GM18873 (cell line): ENCODE measurements around the gene TOGARAM1.
"Not testable (repeated sequence)": the region's sequence is repeated elsewhere in the genome, so short reads cannot be mapped to it uniquely, and the experiment has no call there.

Experiments used
- ATAC-seq: cut with Tn5 transposase; IDR thresholded peaks from one replicate; pipeline ENCODE4 v1.9.1; 2021; ENCODE audit warnings: mild to moderate bottlenecking, moderate library complexity, moderate number of reproducible peaks; ENCODE audit not compliant: unreplicated experiment, low FRiP score

TOGARAM1 gene

DNA sequence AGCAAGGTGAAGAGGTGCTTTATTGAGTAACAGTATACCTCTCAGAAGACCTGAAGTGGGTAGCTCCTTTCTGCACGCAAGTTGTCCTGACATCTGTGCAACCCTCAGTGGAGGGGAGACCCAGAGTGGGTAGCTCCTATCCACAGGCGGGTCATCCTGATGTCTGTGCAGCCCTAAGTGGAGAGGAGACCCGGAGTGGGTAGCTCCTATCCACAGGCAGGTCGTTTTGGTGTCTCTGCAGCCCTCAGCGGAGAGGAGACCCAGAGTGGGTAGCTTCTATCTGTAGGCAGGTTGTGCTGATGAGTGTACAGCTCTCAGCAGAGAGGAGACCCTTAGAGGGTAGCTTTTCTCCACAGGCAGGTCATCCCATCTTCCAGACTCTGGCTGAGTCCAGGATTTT lies 76.9 kb downstream of the TOGARAM1 start:
- no peak for ATAC-seq

DNA sequence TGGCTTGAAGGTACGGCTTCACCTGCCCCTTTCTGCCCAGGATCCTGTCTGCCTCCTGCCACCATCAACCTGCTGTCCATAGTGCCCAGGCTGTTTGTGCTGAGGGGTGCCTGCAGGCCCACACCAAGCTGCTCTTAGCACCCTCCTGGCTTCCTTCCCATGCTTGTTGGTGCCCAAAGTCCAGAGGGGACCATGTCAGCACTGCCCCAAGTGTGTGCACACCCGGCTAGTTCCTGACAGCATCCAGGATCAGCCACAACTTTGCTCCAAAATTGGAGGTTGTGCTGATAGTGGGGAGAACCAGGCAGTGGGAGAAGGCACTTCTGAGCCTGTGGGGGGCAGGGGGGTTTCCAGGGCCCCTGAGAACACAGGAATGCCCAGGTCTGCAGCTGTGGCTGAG lies 77.4 kb downstream of the TOGARAM1 start:
- no peak for ATAC-seq

GRCh38 chr14:45041641-45042040 lies 79.7 kb downstream of the TOGARAM1 start:
- ATAC-seq: no peak

DNA sequence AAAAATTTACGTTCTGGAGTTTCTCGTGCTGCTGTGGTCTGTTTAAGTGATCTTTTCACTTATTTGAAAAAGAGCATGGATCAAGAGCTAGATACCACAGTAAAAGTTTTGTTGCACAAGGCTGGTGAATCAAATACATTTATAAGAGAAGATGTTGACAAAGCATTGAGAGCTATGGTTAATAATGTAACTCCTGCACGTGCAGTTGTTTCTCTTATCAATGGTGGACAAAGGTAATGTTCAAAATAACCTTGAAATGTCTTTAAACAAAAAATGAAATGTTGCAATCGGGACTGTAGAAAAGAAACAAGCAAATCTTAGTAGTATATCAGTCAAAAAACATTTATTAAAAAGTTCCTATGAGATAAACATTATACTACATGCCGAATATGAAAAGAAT lies 82.6 kb downstream of the TOGARAM1 start:
- ATAC-seq: no peak

DNA sequence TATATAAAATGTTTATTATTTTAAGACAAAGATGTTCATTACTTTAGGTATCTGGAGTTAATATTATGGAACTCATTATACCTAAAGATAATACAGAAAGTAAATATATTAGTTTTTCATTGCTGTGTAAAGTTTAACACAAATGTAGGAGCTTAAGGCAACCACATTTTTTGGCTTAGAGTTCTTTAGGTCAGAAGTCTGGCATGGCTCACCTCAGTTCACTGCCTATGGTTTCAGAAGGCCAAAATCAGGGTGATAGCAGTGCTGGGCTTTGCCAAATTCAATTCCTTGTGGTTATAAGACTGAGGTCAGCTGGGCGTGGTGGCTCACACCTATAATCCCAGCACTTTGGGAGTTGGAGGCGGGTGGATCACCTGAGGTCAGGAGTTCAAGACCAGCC lies 86.4 kb downstream of the TOGARAM1 start:
- no peak for ATAC-seq

- ATAC-seq: no peak
These were observed 89.2 kb downstream of the TOGARAM1 start for GRCh38 chr14:45051180-45051579.

DNA sequence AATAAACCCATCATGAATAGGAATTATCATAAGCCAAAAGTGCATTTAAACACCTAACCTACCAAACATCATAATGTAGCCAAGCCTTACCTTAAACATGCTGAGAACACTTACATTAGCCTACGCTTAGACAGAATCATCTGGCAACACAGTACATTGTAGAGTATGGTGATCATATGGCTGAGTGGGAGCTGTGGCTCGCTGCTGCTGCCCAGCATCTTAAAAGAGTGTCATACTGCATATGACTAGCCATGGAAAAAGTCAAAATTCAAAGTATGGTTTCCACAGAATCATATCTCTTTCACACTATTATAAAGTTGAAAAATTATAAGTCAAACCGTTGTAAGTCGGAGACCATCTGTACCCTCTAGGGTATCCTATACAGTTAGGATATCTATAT lies 89.9 kb downstream of the TOGARAM1 start:
- ATAC-seq: no peak

GRCh38 chr14:45057349-45057748 lies 95.4 kb downstream of the TOGARAM1 start:
- no peak for ATAC-seq

DNA sequence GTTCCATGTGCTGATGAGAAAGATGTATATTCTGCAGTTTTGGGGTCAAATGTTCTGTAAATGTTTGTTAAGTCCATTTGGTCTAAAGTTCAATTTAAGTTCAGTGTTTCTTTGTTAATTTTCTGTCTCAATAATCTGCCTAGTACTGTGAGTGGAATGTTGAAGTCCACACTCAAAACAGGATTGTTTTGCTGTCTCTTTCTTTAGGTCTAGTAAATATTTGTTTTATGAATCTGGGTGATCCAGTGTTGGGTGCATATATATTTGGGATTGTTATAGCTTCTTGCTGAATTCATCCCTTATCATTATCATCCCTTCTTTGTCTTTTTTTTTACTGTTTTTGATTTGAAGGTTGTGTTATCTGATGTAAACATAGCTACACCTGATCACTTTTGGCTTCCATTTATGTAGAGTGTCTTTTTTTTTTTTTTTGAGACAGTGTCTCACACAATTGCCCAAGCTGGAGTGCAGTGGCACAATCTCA lies 95.9 kb downstream of the TOGARAM1 start:
- no peak for ATAC-seq

DNA sequence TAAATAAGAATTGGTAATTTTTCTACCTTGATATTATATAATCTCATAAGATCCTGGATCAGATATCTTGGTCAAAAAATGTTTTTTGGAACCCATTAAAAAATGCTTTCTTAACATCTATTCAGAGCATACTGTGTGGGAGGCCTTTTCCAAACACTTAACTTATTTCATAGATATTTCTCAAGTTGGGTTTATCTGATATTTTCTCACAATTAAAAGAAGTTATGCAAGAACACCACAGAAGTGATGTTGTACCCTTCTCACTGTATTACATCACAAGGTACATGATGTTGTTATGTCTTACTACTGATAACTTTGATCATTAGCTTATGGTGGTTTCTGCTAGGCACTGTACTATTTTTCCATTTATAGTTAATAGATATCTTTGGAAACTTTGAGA lies 98.6 kb downstream of the TOGARAM1 start:
- no peak for ATAC-seq

DNA sequence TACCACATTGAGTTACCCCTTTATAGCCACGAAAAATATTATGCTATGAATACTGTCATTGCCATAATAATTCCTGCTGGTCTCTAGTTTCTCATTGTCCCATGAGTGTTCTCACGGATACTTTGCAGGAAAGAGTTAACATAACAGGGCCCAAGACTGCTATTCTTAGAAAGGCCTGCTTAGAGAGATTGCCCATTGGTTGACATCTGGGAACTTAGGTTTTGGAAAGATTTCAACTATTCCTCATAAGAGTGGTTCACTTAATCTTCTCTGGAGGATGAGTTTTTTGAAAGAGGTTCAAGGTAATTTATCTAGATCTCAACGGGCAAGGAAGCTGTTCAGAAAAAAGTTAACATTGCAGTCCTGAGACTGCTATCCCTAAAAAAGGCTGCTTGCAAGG lies 103.5 kb downstream of the TOGARAM1 start:
- ATAC-seq: no peak

DNA sequence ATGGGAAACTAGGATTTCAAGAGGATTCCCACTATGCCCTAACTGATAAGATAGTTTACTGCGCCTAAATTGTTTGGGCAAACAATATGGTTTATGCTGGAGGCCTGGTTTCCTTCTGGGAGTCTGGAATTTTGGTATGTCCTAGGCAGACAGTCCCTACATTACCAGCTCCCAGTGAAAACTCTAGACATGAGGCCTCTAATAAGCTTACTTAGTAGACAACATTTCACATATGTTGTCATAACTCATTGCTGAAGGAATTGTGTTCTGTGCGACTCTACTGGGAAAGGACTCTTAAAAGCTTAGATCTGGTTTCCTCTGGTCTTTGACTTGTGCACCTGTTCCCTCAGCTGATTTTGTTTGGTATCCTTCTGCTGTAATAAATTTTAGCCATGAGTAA lies 104.0 kb downstream of the TOGARAM1 start:
- no peak for ATAC-seq

DNA sequence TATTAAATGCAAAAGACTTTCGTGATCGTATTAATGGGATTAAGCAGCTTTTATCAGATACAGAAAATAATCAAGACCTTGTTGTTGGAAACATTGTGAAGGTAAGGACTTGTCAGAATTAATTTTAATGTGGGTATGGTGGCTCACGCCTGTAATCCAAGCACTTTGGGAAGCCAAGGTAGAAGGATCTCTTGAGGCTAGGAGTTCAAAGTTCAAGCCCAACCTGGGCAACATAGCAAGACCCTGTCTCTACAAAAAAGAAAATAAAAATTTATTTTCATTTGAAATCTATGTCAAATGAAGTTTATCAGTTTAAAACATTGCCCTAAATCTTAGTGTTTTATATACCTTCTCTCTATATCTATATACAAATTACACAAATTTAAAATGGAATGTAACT lies 104.7 kb downstream of the TOGARAM1 start:
- ATAC-seq: no peak

DNA sequence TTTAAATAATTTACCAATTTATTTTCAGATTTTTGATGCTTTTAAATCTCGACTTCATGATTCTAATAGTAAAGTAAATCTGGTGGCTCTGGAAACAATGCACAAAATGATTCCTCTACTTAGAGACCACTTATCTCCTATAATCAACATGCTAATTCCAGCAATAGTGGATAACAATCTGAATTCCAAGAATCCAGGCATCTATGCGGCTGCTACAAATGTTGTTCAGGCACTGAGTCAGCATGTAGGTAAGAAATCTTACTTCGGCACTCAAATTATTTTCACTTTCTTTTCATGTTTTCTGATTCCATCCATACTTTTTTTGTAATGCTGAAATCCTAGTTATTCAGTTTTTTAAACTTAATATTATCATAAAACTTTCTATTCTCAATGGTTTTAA lies 106.4 kb downstream of the TOGARAM1 start:
- ATAC-seq: no peak

- ATAC-seq: no peak
These were observed 108.2 kb downstream of the TOGARAM1 start for GRCh38 chr14:45070215-45070614.

- ATAC-seq: no peak
These were observed 110.1 kb downstream of the TOGARAM1 start for GRCh38 chr14:45072126-45072525.

GRCh38 chr14:45073231-45073879 lies 111.4 kb downstream of the TOGARAM1 start:
- ATAC-seq: no peak

GRCh38 chr14:45078323-45078722 lies 116.3 kb downstream of the TOGARAM1 start:
- ATAC-seq: no peak

DNA sequence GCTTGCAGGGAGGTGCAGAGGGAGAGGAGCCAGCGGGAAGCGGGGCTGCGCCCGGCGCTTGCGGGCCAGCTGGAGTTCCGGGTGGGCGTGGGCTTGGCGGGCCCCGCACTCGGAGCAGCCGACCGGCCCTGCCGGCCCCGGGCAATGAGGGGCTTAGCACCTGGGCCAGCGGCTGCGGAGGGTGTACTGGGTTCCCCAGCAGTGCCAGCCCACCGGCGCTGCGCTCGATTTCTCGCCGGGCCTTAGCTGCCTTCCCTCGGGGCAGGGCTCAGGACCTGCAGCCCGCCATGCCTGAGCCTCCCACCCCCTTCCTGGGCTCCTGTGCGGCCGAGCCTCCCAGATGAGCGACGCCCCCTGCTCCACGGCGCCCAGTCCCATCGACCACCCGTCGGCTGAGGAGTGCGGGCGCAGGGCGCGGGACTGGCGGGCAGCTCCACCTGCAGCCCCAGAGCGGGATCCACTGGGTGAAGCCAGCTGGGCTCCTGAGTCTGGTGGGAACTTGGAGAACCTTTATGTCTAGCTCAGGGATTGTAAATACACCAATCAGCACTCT lies 118.5 kb downstream of the TOGARAM1 start:
- ATAC-seq: not testable (repeated sequence)

DNA sequence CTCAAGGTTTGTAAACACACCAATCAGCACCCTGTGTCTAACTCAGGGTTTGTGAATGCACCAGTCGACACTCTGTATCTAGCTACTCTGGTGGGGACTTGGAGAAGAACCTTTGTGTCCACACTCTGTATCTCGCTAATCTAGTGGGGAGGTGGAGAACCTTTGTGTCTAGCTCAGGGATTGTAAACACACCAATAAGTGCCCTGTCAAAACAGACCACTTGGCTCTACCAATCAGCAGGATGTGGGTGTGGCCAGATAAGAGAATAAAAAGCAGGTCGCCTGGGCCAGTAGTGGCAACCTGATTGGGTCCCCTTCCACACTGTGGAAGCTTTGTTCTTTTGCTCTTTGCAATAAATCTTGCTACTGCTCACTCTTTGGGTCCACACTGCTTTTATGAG lies 119.1 kb downstream of the TOGARAM1 start:
- ATAC-seq: not testable (repeated sequence)

DNA sequence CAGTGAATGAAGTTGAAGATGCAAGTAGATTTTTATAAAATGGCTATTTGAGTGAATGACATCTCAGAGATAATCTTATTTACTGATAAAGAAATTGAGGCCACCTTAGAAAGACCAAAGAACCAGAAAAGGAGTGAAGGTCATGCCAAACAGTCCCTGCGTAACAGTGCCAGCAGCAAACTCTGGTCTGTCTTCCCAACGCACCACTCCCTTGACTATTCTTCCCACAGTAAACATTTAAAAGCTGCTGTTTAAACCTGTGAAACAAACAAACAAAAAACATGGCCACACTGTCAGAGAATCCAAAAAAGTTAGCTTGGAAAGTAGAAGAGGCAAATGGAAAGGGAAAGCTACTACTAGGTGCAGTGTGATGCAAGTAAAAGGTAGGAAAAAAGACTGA lies 120.4 kb downstream of the TOGARAM1 start:
- no peak for ATAC-seq

GRCh38 chr14:45083617-45083975 lies 121.6 kb downstream of the TOGARAM1 start:
- ATAC-seq: no peak
